ENCODE data around the gene PLEKHA1.

The PLEKHA1 gene

DNA sequence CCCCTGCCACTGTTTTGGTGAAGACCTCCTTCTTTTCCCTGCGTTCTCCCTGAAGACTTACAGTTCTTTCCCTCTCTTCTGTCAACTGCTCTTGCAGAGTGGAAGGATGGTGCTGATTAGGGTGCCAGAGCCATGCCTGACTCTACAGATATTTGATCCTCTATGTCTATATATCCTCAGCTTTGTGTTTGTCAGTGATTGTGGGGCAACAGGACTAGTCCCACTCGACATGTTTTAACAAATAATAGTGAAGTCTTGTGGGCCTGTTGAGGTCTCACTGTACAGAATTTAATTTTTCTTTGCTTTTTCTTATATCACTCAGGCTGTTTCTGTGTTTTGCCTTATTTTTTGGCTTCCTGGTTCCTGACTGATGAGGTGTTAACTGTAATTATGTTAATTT, 5.0 kb downstream of the PLEKHA1 start:
- DNase-seq: no peak

DNA sequence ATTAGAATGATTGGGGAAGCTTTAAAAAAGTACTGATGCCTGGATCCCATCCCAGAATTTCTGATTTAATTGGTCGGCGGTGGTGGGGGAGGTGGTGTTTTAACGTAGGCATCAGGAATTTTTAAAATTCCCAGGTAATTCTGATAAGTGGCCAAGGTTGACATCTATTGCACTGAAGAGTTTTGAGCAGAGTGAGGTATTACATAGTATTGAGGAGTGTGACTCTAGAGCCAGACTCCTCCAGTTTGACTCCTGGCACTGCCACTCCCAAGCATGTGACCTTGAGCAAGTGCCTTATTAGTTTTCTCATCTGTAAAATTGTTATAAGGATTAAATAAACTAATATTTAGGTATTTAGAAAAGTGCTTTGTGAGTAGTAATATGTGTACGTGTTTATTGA, 6.2 kb downstream of the PLEKHA1 start:
- no peak for DNase-seq

DNA sequence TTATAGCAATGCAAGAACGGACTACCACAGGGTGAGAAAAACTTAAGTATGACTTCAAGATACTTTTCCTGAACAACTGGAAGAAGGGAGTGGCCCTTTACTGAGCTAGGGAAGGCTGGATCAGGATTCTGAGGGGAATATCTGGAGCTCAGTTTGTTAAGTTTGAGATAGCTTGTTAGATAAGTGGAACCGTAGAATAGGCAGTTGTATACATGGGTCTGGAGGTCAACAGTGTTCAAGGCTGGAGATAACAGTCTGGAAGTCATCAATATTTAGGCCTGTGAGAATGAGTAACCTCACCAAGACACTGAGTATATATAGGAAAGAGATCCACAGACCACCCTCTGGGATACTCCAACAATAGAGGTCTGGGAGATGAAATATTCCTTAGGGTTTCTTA, 7.2 kb downstream of the PLEKHA1 start:
- no peak for DNase-seq

DNA sequence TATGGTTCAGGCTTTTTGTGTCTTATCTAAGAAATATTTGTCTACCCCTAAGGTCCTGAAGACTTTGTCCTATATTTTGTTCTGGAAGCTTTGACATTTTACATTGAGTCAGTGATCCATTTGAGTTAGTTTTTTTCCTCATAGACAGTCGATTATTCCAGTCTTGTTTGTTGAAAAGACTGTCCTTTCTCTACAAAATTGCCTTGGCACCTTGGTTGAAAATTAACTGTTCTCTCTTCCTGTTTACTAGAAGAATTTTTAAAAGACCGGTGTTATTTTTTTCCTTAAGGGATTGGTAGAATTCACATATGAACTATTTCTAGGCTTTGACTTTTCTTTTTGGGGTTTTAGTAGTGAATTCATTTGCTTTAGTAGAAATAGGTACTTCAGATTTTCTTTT, 12.0 kb downstream of the PLEKHA1 start:
- no peak for DNase-seq

DNA sequence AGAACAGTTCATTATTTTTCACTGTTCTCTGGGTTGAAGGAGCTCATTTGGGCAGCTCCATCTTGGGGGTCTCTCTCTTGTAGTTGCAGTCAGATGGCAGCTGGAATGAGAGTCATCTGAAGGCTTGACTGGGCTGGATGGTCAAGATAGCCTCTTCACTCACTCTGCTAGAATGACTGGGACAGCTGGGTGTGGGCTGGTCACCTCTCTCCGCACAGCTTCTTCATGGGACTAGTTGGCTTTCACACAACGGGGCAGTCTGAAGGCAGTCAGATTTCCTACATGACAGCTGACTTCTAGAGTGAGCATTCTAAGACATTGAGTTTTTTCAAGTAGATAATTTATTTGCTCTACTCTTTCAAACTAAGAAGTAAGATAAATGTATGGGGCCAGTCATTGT, 13.1 kb downstream of the PLEKHA1 start:
- DNase-seq: no peak

DNA sequence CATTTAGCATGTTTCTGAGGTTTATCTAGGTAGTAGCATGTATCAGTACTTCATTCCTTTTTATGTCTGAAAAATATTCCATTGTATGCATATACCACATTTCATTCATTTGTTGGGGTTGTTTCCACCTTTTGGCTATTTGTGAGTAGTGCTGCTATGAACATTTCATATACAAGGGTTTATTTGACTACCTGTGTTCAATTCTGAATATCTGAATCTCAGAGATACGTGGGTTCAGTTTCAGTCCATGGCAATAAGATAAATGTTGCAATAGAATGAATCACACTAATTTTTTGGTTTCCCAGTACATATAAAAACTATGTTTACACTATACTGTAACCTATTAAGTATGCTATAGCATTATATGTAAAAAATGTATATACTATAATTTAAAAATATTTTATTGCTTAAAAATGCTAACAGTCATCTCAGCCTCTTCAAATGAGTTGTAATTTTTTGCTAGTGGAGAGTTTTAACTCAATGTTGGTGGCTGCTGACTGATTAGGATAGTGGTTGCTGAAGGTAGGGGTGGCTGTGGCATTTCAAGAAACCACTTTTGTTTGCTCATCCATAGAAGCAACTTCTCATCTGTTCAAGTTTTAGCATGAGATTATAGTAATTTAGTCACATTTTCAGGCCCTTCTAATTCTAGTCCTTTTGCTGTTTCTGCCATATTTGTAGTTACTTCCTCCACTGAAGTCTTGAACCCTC, 13.9 kb downstream of the PLEKHA1 start:
- no peak for DNase-seq

DNA sequence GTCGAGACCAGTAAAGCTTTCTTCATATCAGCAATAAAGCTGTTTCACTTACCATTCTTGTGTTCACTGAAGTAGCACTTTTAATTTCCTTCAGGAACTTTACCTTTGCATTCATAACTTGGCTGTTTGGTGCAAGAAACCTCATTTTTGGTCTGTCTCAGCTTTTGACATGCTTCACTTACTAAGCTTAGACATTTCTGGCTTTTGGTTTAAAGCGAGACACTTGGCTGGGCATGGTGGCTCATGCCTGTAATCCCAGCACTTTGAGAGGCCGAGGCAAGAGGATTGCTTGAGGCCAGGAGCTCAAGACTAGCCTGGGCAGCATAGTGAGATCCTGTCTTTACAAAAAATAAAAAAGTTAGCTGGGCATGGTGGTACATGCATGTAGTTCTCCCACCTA, 15.8 kb downstream of the PLEKHA1 start:
- DNase-seq: no peak

DNA sequence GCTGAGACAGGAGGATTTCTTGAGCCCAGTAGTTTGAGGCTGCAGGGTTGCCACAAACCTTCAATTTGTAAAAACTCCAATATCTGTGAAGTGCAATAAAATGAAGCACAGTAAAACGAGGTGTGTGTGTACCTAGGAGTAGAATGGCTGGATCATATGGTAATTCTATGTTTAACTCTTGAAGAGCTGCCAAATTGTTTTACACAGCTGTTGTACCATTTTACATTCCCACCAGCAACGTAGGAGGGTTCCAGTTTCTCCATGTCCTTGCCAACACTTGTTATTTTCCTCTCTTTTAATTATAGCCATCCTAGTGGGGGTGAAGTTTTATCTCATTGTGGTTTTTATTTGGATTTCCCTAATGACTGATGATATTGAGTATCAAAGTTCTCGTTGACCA, 16.2 kb downstream of the PLEKHA1 start:
- DNase-seq: no peak

DNA sequence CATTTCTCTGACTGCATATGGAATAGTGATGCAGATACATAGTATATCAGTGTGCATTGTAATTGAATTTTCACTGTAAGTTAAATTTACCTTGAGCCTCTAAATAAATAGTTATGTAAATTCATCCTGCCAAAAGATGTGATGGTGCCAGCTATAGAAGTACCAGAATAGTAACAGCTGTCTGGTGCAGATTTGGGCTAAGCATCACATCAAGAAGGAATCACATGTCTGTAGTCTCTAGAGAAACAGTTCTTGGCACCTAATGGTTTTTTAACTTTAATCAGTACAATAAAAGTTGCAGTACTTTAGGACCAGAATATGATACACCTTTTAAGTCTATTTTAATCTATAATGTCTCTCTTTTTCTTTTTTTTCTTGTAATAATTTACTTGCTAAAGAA, 17.4 kb downstream of the PLEKHA1 start:
- DNase-seq: no peak

DNA sequence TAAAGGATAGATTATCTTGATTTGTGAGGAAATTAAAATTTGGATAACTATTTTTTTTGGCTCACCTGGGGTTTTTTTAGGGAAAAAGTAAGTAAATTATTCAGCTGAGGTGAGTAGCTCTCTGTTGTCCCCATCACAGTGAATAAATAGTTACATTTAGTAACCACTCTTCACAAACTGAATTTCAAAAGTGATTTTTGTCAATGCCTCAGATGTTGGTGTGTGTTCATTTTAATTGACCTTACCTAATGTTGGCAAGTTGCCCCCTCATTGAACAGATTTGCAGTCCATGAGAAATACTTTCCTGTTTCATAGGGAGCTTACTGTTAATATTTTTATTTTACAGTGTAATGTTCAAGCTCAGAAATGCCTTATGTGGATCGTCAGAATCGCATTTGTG, 18.3 kb downstream of the PLEKHA1 start:
- no peak for DNase-seq

DNA sequence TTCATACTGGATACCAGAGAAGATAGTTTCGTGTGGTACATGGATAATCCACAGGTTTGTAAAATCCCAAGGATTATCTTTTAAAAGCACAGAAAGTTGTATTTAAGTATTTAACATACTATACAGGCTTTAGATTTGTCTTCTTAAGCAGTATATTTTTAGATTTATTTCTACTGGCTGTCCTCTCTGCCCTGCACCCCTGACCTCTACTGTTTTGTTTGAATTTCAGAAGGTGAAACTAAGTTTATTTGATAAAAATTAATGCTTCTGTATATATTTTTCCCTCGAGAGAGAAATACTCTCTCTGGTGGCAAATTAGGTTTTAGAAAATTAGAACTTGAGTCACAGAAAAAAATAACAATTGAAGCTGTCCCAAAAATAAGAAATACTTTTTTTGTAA, 18.8 kb downstream of the PLEKHA1 start:
- no peak for DNase-seq

DNA sequence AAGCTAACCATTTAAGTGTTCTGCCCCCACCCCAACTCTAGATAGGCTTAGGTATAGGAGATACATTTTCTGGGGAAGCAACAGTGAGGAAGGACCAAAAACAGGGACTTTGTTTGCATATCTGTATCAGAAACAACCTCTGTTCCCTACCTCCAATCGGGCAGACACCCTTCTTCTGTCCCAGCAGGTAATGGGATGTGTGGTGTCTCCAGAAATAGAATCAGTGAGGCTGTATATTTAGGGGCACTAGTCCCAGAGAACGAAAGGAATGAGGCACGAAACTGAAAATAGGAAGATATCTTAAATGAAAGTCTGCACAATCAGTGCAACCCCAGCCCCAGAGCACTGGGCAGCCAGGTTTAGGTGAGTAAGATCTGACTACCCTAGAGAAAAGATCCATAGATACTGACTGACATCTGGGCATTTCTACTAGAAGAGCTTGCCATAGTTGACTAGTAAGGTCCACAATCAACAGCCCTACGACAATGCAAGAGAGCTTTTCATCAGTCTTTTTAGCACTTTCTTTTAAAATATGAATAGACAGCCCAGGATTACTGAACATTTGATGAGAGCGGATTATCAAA, 28.1 kb downstream of the PLEKHA1 start:
- DNase-seq: no peak

DNA sequence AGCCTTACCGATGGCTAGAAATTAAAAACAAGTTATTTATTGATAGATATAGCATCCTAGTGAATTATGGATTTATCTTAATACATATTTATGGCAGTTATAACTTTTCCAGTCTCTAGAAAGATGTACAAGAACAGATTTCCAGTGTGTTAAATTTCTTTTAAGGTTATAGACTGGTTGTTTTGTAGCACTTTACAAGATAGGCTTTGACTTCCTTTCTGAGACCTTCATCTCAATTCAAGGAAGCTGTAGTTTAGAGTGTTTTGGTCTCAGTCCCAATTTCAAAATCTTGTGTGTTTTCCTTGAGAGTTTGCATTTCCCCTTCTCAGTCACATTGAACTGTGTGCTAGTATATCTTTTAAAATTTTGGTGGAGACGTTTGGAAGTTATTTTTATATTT, 30.1 kb downstream of the PLEKHA1 start:
- DNase-seq: no peak

DNA sequence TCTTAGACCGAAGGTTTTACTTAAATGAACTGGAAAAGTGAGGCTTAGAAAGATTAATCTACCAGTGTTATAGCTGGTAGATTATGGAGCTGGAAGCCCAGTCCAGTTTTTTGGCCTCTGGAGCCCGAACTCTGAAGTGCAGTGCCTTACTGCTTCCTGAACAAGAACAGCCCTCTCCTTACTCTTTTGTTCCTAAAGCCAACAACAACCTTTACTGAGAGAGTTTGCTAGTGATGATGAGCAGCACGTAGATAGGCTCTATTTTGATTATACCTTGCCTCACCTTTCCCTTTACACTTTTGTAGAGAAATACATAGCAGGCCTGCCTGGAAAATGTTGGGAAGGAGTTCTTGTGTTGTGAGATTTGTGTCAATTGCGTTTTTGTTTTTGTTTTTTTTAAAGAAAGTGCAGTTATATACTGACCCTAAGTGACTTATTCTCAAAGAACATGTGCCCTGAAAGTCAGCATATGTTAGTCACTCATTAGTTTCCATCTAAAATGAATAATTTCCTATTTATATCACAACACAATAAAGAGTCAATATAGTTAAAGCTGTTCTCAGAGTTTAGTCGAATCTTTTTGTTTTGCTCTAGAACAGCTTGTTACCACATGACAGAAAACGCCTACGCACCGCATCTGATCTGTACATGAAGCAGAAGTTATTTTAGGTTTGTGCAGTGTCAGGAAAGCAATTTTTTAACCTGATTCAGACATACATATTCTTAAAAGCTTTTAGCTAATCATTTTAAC, 33.0 kb downstream of the PLEKHA1 start:
- peak; percentile 30 for DNase-seq

DNA sequence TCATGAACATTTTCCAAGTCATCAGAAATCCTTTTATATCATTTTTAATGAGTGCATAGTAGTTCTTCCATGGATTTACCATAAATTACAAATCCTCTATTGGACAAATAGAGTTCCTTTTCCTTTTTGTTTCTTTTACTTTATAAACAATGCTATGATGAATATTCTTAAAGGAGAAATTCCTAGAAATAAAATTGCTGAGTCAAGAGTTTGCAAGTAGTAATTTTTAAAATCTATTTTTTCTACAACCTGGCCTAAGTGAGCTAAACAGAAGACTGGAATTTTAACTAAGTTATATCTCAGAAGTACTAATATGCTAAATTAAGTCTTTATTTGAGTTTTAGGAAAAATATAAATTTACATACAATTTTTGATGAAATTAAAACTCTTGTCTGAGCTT, 38.8 kb downstream of the PLEKHA1 start:
- no peak for DNase-seq

DNA sequence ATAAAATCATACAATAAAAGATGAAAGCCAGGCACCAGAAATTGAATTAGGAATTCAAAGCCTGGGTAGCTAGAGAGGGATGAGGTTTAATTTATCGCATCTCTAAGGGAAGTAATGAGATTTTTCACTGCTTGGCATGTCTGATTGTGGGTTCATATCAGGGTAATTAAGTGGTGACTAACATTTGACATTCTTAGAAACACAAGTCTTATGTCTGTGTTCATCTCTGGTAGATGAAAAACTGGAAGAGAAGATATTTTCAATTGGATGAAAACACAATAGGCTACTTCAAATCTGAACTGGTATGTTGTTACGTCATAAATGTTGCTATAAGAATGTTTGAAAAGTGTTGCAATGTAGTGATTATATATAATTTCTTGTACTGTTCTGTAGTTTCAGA, 43.2 kb downstream of the PLEKHA1 start:
- peak; percentile 57 for DNase-seq

DNA sequence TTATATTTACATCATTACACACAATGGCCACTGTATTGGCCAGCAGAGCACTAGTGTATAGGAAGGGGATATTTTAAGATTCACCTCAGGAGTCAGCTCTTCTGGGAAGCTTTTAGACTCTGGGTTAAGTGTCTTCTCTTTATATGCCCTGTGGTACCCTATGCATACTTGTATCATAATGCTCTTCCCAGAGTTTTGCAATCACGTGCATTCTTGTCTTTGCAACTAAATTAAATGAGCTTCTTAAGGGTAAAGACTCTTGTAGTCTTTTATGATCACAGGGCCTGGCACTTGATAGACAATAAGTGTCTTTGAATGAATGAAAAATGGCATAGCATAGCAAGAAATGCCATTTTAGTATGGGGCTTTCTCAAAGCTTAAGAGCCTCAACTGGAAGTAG, 44.5 kb downstream of the PLEKHA1 start:
- DNase-seq: peak; percentile 3

DNA sequence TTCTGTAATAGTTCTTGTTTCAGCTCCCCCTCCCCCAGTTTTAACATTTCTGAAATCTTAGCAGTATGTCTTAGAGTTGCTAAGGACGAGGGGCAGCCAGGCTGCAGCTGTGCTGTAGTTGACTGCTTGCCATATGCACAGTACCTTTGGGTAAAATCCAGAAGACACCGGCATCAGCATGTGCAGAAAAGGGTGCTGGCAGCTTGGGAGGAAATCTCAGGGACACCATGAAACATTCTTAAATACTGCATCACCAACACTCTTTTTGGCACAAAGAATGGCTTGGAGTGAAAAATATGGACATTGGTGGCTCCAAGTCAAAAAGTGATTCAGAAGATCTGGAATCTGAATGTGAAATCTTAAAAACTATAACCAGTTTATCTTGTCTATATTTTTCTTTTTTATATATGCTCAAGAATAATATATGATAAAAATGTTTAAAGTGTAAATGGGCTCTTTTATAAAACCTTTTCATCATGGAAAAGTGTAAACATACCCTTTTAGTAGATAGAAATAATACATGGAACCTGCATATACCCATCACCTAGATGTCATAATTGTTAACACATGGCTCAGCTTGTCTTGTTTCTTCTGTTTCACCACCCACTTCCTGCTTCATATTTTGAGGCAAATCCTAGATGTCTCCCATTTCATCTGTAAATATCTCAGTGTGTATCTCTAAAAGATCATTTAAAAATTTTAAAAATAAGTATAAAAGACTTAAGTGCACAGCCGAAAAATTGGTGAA, 45.5 kb downstream of the PLEKHA1 start:
- peak; percentile 82 for DNase-seq

DNA sequence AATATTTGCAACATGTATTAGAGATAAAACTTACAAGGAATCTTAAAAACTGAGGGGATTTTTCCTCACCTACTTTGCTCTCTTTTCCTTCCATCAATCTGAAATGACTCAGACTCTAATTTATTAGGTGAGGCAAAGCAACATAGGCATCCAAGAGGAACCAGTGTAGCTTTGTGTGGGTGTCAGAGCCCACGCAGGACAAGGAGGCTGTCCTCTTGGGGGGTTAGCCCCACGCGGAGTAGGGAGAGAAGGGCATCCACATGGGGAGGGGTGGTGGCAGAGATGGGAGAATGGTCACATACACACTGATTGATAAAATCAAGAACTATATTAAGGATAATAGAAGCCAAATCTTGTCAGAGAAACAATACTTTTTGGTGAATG, 46.1 kb downstream of the PLEKHA1 start:
- DNase-seq: peak; percentile 8

DNA sequence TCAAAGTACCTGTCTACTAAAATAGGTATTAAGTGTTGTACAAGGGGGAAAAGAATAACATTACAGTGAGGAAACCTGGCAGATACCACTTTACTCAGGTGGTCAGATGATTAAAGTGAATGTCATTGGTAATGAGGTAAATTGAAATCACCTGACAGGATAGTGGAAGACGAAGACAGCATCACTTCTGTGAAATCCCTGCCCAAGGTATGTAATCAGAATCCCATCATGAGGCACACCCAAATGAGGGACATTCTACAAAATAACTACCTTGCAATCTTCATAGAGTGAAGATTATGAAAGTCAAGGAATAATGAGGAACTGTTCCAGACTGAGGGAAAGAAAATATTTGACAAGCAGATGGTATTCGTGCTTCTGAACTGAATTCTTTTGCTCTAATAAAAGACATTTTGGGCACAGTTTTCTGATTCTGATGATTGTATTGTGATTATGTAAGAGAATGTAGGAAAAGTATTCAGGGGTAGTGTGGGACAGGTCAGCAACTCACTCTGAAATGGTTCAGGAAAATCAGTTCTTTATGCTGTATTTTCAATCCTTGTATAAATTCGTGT, 46.6 kb downstream of the PLEKHA1 start:
- no peak for DNase-seq

DNA sequence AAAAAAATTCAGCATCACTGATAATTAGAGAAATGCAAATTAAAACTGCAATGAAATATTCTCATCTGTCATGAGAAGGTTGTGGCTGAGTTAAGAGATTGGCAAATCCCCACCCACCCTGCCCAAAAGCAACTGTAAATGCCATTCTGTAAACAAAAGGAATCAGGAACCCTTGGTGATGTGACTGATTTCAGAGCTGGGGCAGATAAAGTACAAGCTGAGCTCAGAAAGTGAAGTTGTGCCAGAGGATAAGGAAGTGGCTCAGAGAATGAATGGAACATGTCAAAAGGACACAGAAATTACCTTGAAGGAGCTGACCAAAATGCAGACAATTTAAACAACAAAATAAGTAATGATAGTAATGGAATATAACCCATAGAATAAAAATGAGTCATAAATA, 47.2 kb downstream of the PLEKHA1 start:
- no peak for DNase-seq

DNA sequence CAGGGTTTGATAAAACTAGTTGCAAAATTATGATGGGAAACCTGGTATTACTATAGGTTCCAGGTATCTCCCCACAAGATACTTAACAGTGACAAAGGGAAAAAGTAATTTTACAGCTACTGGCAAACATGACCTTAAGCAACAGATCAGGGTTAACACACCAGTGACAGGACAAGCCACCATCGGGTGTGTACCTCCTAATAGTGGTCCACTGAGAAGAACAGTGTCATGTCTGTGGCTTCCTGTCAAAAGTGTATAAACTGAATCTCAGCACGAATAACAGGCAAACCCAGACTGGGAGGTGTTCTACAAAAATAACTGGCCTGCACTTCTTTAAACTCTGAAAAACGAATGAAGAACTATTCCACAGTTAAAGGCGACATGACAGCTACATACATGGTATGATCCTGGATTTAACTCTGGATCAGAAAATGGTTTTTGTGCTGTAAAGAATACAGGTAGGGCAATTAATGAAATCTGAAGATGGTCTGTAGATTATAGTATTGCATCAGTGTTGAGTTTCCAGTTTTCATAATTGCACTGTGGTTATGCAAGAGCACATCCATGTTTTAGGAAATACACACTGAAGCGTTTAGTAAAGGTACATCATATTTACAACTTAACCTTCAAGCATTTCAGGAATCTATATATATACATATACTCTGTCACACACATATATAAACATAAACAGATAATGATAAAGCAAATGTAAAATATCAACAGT, 47.9 kb downstream of the PLEKHA1 start:
- DNase-seq: no peak

DNA sequence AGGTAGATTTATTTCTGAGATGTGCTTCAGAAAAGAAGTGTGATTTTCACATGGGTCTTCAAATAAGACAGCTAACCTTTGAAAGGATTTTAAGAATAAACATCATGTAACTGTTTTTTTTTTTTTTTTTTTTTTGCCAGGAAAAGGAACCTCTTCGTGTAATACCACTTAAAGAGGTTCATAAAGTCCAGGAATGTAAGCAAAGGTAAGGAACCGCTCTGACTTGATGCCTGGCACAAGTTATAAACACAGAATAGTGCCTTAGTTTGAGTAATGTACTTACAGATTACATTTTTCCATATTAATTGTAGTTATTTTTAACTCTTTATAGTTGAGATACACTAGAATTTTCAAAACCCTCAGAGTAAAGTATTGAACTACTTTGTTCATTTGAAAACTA, 49.6 kb downstream of the PLEKHA1 start:
- no peak for DNase-seq
